Prostate gland (tissue), 2 donors: ENCODE measurements around the gene KCNG3.
"Not testable (repeated sequence)": the region's sequence is repeated elsewhere in the genome, so short reads cannot be mapped to it uniquely, and the experiment has no call there.

Experiments
- POLR2A ChIP-seq: fragments of 450-650 bp; IDR thresholded peaks from one replicate; pipeline ENCODE4 v1.6.1; 2016; ENCODE audit warnings: antibody characterized with exemption, mild to moderate bottlenecking
- TF ChIP-seq, protein P1 (sequence below), 4 experiments: fragments of 200-600 bp in 2 of 4; fragments of 450-650 bp in 2 of 4; sonication (generic) in 2 of 4; IDR thresholded peaks; 1 replicate in 3 of 4; 2 replicates in 1 of 4; pipeline ENCODE4 v1.5.1; 2016 to 2019; ENCODE audit warnings: antibody characterized with exemption in 4 of 4, mild to moderate bottlenecking in 2 of 4, moderate library complexity in 2 of 4

DNA sequence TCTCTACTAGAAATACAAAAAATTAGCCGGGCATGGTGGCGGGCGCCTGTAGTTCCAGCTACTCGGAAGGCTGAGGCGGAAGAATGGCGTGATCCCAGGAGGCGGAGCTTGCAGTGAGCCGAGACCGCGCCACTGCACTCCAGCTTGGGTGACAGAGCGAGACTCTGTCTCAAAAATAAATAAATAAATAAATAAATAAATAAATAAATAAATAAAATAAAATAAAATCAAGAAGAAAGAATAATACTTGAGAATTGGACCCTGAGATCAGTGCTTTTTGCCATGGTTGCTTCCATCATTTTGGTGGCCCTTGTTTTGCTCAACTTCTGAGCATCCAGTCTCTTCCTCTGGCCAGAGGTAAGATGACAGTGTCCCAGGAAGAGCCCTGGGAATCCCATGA is 95.7 kb downstream of the KCNG3 start:
- TF ChIP-seq, protein P1, sequence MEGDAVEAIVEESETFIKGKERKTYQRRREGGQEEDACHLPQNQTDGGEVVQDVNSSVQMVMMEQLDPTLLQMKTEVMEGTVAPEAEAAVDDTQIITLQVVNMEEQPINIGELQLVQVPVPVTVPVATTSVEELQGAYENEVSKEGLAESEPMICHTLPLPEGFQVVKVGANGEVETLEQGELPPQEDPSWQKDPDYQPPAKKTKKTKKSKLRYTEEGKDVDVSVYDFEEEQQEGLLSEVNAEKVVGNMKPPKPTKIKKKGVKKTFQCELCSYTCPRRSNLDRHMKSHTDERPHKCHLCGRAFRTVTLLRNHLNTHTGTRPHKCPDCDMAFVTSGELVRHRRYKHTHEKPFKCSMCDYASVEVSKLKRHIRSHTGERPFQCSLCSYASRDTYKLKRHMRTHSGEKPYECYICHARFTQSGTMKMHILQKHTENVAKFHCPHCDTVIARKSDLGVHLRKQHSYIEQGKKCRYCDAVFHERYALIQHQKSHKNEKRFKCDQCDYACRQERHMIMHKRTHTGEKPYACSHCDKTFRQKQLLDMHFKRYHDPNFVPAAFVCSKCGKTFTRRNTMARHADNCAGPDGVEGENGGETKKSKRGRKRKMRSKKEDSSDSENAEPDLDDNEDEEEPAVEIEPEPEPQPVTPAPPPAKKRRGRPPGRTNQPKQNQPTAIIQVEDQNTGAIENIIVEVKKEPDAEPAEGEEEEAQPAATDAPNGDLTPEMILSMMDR (IDR thresholded peaks at IDR 0.05): not testable (repeated sequence)
- not testable (repeated sequence) for TF ChIP-seq POLR2A
